ENCODE data around the gene PDE3A. TPM values are rescaled to one million over a fixed set of nuclear protein-coding genes. Genes with fewer than 3 reads are reported as not detected.

The PDE3A gene
- total and polyA plus RNA-seq, 2 donors from 2014 or later, result 3.3 to 18.3 TPM

GRCh38 chr12:20704860-20705259, 336.5 kb downstream of the PDE3A start:
- H3K27ac ChIP-seq (ENCODE audit: low read depth in 2 of 2, low read length in 2 of 2), result no peak overlapping the region
- DNase-seq (no peak), FAIRE-seq (no peak)
- no peaks in the 10 kb centered on the region for H3K4me1 ChIP-seq (ENCODE audit: control insufficient read depth in 2 of 3, insufficient read depth in 2 of 3, low read depth in 1 of 3, low read length in 3 of 3)
- no peak overlapping the region for H3K9ac ChIP-seq (ENCODE audit: low read length in 3 of 3)
- H3K4me3 ChIP-seq (ENCODE audit: low read length in 3 of 3), result no peak overlapping the region
- intact Hi-C loops (cut with DNase I), result no loop called here
- no peak for TF ChIP-seq CTCF (IDR thresholded peaks at IDR 0.05; ENCODE audit: borderline replicate concordance, extremely low read depth, insufficient read depth)
- H3K27me3 ChIP-seq (ENCODE audit: control insufficient read depth, insufficient read depth, low read length), result no peaks in the 10 kb centered on the region
- no peaks in the 10 kb centered on the region for H3K9me3 ChIP-seq (ENCODE audit: control insufficient read depth in 2 of 3, insufficient read depth in 1 of 3, low read length in 3 of 3)
- H3K36me3 ChIP-seq (ENCODE audit: control insufficient read depth in 2 of 3, insufficient read depth in 3 of 3, low read length in 3 of 3), result no peaks in the 10 kb centered on the region

- Histone ChIP-seq H3K4me3 (ENCODE audit: low read length in 3 of 3) (no peak overlapping the region), H3K4me1 (ENCODE audit: control insufficient read depth in 2 of 3, insufficient read depth in 2 of 3, low read depth in 1 of 3, low read length in 3 of 3) (no peaks in the 10 kb centered on the region), H3K36me3 (ENCODE audit: control insufficient read depth in 2 of 3, insufficient read depth in 3 of 3, low read length in 3 of 3) (no peaks in the 10 kb centered on the region), H3K9me3 (ENCODE audit: control insufficient read depth in 2 of 3, insufficient read depth in 1 of 3, low read length in 3 of 3) (no peaks in the 10 kb centered on the region), H3K27me3 (ENCODE audit: control insufficient read depth, insufficient read depth, low read length) (no peaks in the 10 kb centered on the region), H3K9ac (ENCODE audit: low read length in 3 of 3) (no peak overlapping the region), H3K27ac (ENCODE audit: low read depth in 2 of 2, low read length in 2 of 2) (no peak overlapping the region)
- intact Hi-C loops (cut with DNase I), result no loop called here
- DNase-seq (no peak), FAIRE-seq (no peak)
- TF ChIP-seq CTCF (IDR thresholded peaks at IDR 0.05; ENCODE audit: borderline replicate concordance, extremely low read depth, insufficient read depth), result no peak
Observed at GRCh38 chr12:20711846-20712245, 343.5 kb downstream of the PDE3A start.

- FAIRE-seq (no peak), DNase-seq (peak in 3 of 5 donors; percentile 15 to 74 (median 63))
- H3K9ac ChIP-seq (ENCODE audit: low read length in 3 of 3), result no peak overlapping the region
- TF ChIP-seq CTCF (IDR thresholded peaks at IDR 0.05; ENCODE audit: borderline replicate concordance, extremely low read depth, insufficient read depth), result no peak
- no peaks in the 10 kb centered on the region for H3K27me3 ChIP-seq (ENCODE audit: control insufficient read depth, insufficient read depth, low read length)
- H3K9me3 ChIP-seq (ENCODE audit: control insufficient read depth in 2 of 3, insufficient read depth in 1 of 3, low read length in 3 of 3), result no peaks in the 10 kb centered on the region
- no peak overlapping the region for H3K27ac ChIP-seq (ENCODE audit: low read depth in 2 of 2, low read length in 2 of 2)
- intact Hi-C loops (cut with DNase I), result no loop called here
- H3K36me3 ChIP-seq (ENCODE audit: control insufficient read depth in 2 of 3, insufficient read depth in 3 of 3, low read length in 3 of 3), result no peaks in the 10 kb centered on the region
- H3K4me3 ChIP-seq (ENCODE audit: low read length in 3 of 3), result no peak overlapping the region
- no peaks in the 10 kb centered on the region for H3K4me1 ChIP-seq (ENCODE audit: control insufficient read depth in 2 of 3, insufficient read depth in 2 of 3, low read depth in 1 of 3, low read length in 3 of 3)
Observed at GRCh38 chr12:20716037-20716436, 347.7 kb downstream of the PDE3A start.

- H3K36me3 ChIP-seq (ENCODE audit: control insufficient read depth in 2 of 3, insufficient read depth in 3 of 3, low read length in 3 of 3), result no peaks in the 10 kb centered on the region
- FAIRE-seq (no peak), DNase-seq (no peak)
- TF ChIP-seq CTCF (IDR thresholded peaks at IDR 0.05; ENCODE audit: borderline replicate concordance, extremely low read depth, insufficient read depth), result no peak
- H3K27me3 ChIP-seq (ENCODE audit: control insufficient read depth, insufficient read depth, low read length), result no peaks in the 10 kb centered on the region
- H3K4me3 ChIP-seq (ENCODE audit: low read length in 3 of 3), result no peak overlapping the region
- no peaks in the 10 kb centered on the region for H3K9me3 ChIP-seq (ENCODE audit: control insufficient read depth in 2 of 3, insufficient read depth in 1 of 3, low read length in 3 of 3)
- intact Hi-C loops (cut with DNase I), result no loop called here
- no peaks in the 10 kb centered on the region for H3K4me1 ChIP-seq (ENCODE audit: control insufficient read depth in 2 of 3, insufficient read depth in 2 of 3, low read depth in 1 of 3, low read length in 3 of 3)
- no peak overlapping the region for H3K27ac ChIP-seq (ENCODE audit: low read depth in 2 of 2, low read length in 2 of 2)
- H3K9ac ChIP-seq (ENCODE audit: low read length in 3 of 3), result no peak overlapping the region
Observed at GRCh38 chr12:20716985-20717384, 348.6 kb downstream of the PDE3A start.

Data from kidney (tissue), 14 donors.